GM12865 (cell line): ENCODE data around the gene CDH4.

Experiments
- DNase-seq: peaks from one replicate; pipeline ENCODE4 v3.0.0; 2010; ENCODE audit warnings: low read depth
- H3K4me3 ChIP-seq: 2 replicates; pipeline ENCODE4 v1.5.1; 2011; ENCODE audit warnings: mild to moderate bottlenecking, low read depth, low read length, control low read depth
- TF ChIP-seq, protein P1 (sequence below): IDR thresholded peaks from 2 replicates; pipeline ENCODE4 v1.5.1; 2011; ENCODE audit warnings: low read length, control low read depth, low read depth, inconsistent platforms; ENCODE audit not compliant: insufficient read depth; ENCODE audit errors: missing control alignments

CDH4 gene

DNA sequence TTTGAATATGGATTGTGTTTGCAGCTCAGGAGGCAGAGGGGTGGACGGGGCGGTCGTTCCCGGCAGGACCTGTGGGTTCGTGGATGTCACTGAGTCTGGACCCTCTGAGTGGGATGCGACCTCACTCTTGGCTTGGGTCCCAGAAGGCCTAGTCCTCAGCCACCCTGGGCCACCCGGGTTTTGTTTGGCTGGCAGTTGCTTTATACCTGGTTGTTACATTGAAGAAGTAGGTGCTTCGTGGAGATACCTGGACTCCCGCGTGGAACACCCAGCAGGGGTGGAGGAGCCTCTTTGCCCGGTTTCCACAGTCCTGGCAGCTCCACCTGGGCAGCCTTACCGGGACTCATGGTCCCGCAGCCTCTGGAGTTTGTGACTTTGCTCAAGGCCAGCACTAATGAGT is 408.5 kb downstream of the CDH4 start:
- TF ChIP-seq, protein P1, sequence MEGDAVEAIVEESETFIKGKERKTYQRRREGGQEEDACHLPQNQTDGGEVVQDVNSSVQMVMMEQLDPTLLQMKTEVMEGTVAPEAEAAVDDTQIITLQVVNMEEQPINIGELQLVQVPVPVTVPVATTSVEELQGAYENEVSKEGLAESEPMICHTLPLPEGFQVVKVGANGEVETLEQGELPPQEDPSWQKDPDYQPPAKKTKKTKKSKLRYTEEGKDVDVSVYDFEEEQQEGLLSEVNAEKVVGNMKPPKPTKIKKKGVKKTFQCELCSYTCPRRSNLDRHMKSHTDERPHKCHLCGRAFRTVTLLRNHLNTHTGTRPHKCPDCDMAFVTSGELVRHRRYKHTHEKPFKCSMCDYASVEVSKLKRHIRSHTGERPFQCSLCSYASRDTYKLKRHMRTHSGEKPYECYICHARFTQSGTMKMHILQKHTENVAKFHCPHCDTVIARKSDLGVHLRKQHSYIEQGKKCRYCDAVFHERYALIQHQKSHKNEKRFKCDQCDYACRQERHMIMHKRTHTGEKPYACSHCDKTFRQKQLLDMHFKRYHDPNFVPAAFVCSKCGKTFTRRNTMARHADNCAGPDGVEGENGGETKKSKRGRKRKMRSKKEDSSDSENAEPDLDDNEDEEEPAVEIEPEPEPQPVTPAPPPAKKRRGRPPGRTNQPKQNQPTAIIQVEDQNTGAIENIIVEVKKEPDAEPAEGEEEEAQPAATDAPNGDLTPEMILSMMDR: no peak
- no peak for DNase-seq
- no peak overlapping the region for H3K4me3 ChIP-seq

DNA sequence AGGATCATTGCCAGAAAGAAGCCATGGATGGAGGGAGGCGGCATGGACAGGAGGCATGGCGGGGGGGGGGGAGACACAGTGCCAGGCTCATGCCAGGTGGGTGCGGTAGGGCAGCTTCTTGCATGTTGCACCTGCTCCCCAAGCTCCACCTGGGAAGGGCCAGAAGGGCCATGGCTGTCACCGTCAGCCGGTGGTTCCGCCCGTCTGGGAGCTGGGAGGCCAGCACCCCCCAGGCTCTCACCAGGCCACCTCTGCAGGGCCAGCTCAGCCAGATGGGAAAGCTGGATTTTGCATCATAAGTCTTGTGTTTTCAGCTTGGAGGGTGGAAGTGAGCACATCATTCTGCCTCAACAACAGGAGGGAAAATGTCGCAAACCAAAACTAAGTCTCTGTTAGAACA is 409.0 kb downstream of the CDH4 start:
- no peak for DNase-seq
- no peak overlapping the region for H3K4me3 ChIP-seq
- TF ChIP-seq, protein P1: no peak

DNA sequence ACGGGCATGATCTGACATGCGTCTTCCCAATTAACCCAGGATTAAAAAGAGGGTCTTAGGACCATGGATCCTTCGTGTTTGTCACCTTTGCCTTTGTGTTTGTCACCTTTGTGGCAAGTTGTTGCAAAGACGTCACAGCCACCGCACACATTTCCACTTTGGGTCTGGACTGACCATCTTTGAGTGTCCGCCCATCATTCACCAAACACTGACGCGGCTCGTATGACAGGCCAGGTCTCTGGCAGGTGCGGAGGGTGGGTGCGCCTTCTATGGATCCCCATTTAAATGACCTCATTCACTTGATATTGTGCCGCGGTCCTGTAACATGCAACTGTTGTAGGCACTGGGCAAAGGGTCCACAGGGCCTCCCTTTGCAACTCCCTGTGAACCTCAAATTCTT is 409.5 kb downstream of the CDH4 start:
- TF ChIP-seq, protein P1: no peak
- no peak for DNase-seq
- H3K4me3 ChIP-seq: no peak overlapping the region

DNA sequence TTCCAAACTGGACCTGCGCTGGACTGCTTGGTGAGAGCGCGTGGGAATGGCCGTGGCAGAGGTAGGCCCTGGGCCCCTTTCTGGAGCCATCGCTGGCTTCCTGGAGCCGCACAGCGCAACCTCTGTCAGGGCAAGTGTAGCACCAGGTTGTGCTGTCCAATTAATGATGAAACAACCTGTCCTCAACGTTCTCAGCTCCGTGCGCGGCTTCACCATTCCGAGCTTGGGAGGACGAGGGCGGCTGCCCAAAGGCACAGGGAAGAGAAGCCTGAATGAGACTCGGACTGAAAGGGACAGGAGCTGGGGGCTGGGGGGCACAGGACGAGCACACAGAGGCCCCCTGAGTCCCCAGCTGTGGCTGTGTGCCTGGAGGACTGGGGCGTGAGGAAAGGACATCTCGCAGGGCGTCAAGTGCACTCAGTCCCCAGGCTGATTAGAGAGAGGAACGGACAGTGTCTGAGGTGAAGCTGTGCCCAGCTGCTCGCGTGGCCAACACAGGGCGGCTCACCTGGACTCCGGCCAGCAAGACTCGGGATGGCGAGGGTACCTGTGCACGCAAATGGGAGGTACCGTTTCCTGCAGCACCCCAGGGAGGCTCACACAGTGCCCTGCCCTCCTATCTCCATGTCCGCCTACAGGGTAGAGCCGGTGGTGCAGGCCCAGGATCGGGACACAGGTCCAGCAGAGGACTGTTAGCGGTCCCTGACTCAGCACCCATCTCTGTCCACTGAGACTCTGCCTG is 410.3 kb downstream of the CDH4 start:
- DNase-seq: no peak
- no peak overlapping the region for H3K4me3 ChIP-seq
- TF ChIP-seq, protein P1: no peak

DNA sequence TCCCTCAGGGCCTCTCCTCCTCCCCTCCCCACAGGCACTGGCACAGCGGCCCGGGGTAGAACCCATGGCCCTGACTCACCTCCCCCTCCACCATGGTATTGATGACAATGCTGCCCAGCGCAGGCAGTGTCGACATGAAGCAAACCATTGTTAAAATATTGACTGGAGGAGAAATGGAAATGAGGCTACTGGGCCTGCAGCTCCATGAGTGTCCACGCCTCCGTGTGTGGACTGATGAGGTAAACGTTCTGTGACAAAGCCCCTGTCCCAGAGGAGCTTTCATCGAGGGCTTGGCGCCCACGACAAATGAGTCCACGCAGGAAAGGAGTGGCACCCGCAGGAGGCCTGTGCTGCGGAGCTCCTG is 410.9 kb downstream of the CDH4 start:
- DNase-seq: no peak
- TF ChIP-seq, protein P1: no peak
- H3K4me3 ChIP-seq: no peak overlapping the region

DNA sequence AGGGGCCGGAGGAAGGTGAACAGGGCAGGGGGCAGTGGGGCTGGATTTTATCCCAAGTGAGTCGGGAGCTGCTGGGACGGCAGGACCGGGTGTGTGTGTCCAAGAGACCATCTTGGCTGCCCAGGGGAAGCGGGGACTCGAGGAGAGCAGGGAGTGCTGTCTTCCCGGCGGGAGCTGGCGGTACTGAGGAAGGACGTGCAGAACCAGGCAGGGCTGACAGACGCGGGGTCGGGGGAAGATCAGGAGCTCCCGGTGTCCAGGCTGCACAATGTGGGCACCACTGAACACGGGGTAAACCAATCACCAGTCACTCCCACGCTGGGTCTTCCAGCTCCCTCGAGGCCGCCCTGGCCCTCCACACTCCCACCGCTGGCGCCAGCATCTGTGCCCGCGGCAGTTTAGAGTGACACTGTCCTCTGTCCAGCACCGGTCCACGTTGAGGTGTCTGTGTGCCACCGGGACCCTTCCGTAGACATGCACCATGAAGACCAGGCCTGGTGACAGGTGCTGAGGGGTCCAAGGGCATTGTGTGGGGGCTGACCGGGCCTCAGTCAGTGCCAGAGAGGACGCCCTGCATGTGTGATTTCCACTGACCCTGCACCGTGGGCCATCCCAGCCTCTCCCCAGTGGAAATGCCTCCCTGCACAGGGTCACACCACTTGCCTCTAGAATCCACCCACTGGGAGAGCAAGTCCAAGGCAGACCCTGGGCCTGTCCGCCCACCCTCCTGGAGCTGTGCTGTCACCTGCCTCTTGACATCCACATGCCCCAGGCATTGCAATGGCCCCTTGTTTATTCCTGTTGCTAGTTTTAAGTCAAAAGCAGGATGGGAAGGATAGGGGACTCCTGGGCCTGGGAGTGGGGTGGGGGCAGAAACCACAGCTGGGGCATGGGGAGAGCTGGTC is 411.7 kb downstream of the CDH4 start:
- H3K4me3 ChIP-seq: no peak overlapping the region
- TF ChIP-seq, protein P1: no peak
- no peak for DNase-seq
